HG03025 (cell line): ENCODE measurements around the gene RPP25L.

Experiments used
- ATAC-seq: cut with Tn5 transposase; IDR thresholded peaks from one replicate; pipeline ENCODE4 v1.9.1; 2021; ENCODE audit warnings: mild to moderate bottlenecking, moderate library complexity; ENCODE audit not compliant: unreplicated experiment, low FRiP score

The RPP25L gene

DNA sequence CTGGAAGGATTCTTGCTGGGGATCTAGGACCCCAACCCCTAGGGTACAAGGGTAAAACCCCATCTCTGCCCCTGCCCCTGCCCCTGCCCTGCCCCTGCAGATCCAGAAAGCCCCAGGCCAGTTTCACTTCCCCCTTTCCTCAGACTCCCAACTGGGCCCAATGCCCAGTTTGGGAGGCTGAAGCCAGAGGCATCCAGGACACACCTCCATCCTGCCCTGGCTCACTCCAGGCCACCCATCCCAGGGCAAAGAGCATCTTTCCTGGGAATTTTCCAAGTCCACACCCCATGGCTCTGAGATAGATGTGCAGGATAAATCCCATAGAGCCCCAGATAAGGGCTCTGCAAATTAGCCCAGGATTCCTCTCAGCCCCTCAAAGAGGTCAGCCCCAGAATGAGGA is 39.8 kb downstream of the RPP25L start:
- no peak for ATAC-seq

DNA sequence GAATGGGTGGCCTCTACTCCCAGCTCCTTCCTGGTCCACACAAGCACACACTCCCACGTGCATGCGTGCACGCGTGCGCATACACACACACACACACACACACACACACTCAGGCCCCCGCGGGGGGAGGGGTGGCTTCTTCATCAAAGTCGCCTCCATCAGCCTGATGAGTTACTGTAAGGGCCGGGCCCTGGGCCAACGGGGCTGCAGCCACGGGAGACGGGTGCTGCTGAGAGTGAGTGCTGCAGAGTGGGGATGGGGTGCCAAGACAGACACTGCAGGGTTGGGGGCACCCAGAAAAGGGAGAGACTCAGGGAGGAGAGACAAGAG is 40.5 kb downstream of the RPP25L start:
- no peak for ATAC-seq

DNA sequence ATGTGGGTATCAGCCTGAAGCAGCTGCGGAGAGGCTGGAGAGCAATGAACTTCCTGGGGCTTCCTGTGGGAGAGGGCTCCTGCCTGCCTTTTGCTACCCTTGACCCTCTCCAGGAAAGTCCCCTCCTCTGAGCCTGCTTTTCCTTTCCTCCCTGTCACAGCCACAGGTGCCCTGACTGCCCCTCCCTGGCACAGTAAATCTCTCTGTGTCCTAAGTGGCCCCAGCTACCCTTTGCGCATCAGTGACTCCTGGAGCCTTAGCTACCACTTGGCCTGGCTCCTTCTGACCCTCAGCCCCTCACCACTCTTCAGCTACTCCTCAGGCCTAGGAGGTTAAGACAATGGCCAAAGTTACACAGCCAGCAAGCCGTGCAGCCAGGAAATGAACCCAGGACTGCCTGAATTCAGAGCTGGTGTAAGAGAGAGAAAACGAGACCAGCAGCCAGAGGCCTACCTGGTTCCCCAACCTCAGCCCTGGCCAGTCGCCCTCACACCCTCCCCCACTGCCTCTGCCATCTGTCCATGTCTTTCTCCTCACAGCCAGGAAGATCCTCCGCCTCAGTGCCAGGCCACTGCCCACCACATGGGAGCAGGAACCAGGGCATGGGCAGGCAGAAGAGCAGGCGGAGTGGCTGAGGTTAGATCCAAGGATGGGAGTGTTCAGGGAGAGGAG is 41.0 kb downstream of the RPP25L start:
- no peak for ATAC-seq

GRCh38 chr9:34570376-34570775 is 41.5 kb downstream of the RPP25L start:
- ATAC-seq: no peak

- no peak for ATAC-seq
Observed at GRCh38 chr9:34568774-34569173, 43.1 kb downstream of the RPP25L start.

DNA sequence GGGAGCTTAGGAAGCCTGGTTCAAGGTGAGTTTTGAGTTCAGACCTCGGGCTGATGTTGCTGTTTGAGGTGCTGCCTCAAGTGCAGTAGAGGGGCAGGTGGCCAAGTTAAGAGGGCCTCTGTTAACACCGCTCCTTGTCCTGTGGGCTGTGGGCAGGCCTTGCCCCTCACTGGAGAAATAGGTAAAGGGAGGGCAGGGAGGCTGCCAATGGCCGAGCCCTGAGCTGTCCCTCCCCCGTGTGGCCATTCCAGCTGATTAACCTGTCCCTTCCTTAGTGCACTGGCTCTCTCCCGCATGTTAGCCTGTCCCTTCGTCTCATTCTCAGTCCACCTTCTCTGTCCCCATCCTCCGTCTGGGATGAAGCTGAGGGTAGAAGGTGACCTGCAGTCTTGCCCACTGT is 43.8 kb downstream of the RPP25L start:
- ATAC-seq: no peak

GRCh38 chr9:34566972-34567371 is 44.9 kb downstream of the RPP25L start:
- no peak for ATAC-seq

- no peak for ATAC-seq
Observed at GRCh38 chr9:34566322-34566721, 45.6 kb downstream of the RPP25L start.

GRCh38 chr9:34565856-34566255 is 46.0 kb downstream of the RPP25L start:
- ATAC-seq: no peak

DNA sequence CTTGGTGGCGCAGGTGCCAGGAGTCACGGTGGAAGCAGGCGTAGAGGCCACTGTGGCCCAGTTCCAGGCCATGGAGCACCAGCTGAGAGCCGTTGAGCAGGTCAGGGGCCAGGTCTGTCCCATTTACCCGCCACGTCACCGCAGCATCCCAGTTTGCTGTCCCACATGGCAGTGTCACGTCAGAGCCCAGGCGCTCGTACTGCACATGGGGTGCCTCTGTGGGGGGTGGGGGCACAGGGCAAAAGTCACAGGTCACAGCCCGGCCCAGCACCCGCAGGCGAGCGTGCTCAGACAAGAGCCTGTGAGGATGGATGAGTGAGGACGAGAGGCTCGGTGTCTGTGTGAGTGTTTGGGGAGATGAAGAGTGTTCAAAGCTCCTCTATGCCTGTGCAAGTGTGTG is 47.3 kb downstream of the RPP25L start:
- ATAC-seq: no peak

- no peak for ATAC-seq
Observed at GRCh38 chr9:34563262-34563661, 48.6 kb downstream of the RPP25L start.

- no peak for ATAC-seq
Observed at GRCh38 chr9:34562135-34562745, 49.7 kb downstream of the RPP25L start.

DNA sequence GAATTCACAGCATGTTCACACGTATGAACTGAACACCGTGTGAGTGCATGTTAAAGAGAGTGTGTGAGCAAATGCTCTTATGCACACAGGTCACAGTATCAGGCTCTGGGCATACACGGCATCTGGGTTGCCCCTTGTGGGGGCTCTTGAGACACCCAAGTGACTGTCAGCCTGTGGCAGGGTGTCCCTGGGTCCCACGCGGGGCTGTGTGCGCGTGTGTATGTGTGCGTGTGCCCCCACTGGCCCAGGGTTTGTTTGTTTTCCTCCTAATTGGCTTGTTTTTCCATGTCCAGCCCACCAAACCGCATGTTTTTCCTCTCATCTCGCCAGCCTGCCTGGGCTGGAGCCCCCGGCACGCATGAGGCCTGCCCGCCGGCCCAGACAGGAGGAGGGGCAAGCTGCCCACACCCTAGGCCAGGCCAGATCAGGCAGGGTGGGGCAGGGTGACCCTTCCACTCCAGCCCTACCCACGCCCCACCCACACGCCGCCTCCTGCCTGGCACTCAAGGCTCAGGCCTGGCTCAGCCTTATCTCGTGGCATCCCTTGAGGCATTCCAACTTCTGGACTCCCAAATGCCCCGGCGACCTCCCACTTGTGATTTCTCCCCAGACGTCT is 51.2 kb downstream of the RPP25L start:
- no peak for ATAC-seq
